HG03025 (cell line): ENCODE data around the gene EFHB.
"Not testable (repeated sequence)": the region's sequence is repeated elsewhere in the genome, so short reads cannot be mapped to it uniquely, and the experiment has no call there.

Source experiments
- ATAC-seq: cut with Tn5 transposase; IDR thresholded peaks from one replicate; pipeline ENCODE4 v1.9.1; 2021; ENCODE audit warnings: mild to moderate bottlenecking, moderate library complexity; ENCODE audit not compliant: unreplicated experiment, low FRiP score

Gene EFHB

GRCh38 chr3:19934098-19934566 lies at the start of gene EFHB:
EFHB (minus strand) TSS chr3:19934217; CDS start chr3:19934018, 199 bp downstream.
- no peak for ATAC-seq

GRCh38 chr3:19972054-19972453 lies 38.0 kb upstream of the EFHB start:
- no peak for ATAC-seq

GRCh38 chr3:19970327-19970726 lies 36.3 kb upstream of the EFHB start:
- no peak for ATAC-seq

GRCh38 chr3:19967812-19968211 lies 33.8 kb upstream of the EFHB start:
- ATAC-seq, result no peak

- no peak for ATAC-seq
These were observed 33.2 kb upstream of the EFHB start for GRCh38 chr3:19967208-19967607.

GRCh38 chr3:19961960-19962359 lies 27.9 kb upstream of the EFHB start:
- ATAC-seq, result no peak

GRCh38 chr3:19960696-19961095 lies 26.7 kb upstream of the EFHB start:
- no peak for ATAC-seq

GRCh38 chr3:19959505-19959904 lies 25.5 kb upstream of the EFHB start:
- no peak for ATAC-seq

- not testable (repeated sequence) for ATAC-seq
These were observed 23.3 kb upstream of the EFHB start for GRCh38 chr3:19957354-19957753.

- ATAC-seq, result no peak
These were observed 20.7 kb upstream of the EFHB start for GRCh38 chr3:19954676-19955075.

GRCh38 chr3:19950316-19950715 lies 16.3 kb upstream of the EFHB start:
- no peak for ATAC-seq

- no peak for ATAC-seq
These were observed 14.2 kb upstream of the EFHB start for GRCh38 chr3:19948226-19948591.

GRCh38 chr3:19947549-19948225 lies 13.7 kb upstream of the EFHB start:
- peak; percentile 20 for ATAC-seq

- ATAC-seq, result peak; percentile 94
These were observed 13.0 kb upstream of the EFHB start, which contains the start of gene RAB5A for GRCh38 chr3:19946832-19947548. RAB5A (plus strand) TSS chr3:19947097; CDS start chr3:19950899, 3,802 bp downstream.

- ATAC-seq, result peak; percentile 5
These were observed 12.2 kb upstream of the EFHB start for GRCh38 chr3:19945969-19946831.

- ATAC-seq, result no peak
These were observed 11.5 kb upstream of the EFHB start for GRCh38 chr3:19945534-19945933.

GRCh38 chr3:19940643-19941042 lies 6.6 kb upstream of the EFHB start:
- ATAC-seq, result no peak

GRCh38 chr3:19938295-19938627 lies 4.2 kb upstream of the EFHB start:
- ATAC-seq, result no peak

GRCh38 chr3:19937459-19938294 lies 3.7 kb upstream of the EFHB start:
- no peak for ATAC-seq

- no peak for ATAC-seq
These were observed 1.6 kb downstream of the EFHB start for GRCh38 chr3:19932422-19932821.
